Psoas muscle (tissue), 8 donors: ENCODE results near the gene PALLD. TPM values are rescaled to one million over a fixed set of nuclear protein-coding genes. Genes with fewer than 3 reads are reported as not detected.
A peak's percentile ranks its signal among the peaks of the same experiment; 100 is the strongest.

Experiments
- ATAC-seq, 4 donors: fragments of 200-7000 bp; cut with Tn5 transposase; one replicate each; pipeline ENCODE4 v1.9.1; 2020; ENCODE audit warnings: moderate library complexity in 3 of 4, mild to moderate bottlenecking in 2 of 4
- DNase-seq, 2 donors: peaks; one replicate each; pipeline ENCODE4 v3.0.0-alpha.2; 2020
- H3K27ac ChIP-seq: fragments of 200-600 bp; one replicate; pipeline ENCODE4 v1.8.0; 2022
- H3K27me3 ChIP-seq, 3 donors: fragments of 200-600 bp in 1 of 3; one replicate each; pipeline versions ENCODE4 v1.6.1 to v1.8.0; 2013 to 2022; ENCODE audit warnings: low read length in 2 of 3, mild to moderate bottlenecking in 2 of 3, moderate library complexity in 1 of 3; ENCODE audit not compliant: insufficient read depth in 3 of 3
- H3K36me3 ChIP-seq, 2 donors: fragments of 200-600 bp in 1 of 2; one replicate each; pipeline versions ENCODE4 v1.6.1 to v1.8.0; 2013 to 2022; ENCODE audit warnings: low read depth in 1 of 2, mild to moderate bottlenecking in 1 of 2, moderate library complexity in 1 of 2; ENCODE audit not compliant: insufficient read depth in 1 of 2
- H3K4me1 ChIP-seq: fragments of 200-600 bp; one replicate; pipeline ENCODE4 v1.8.0; 2022
- H3K4me3 ChIP-seq: fragments of 200-600 bp; one replicate; pipeline ENCODE4 v1.8.0; 2022; ENCODE audit warnings: mild to moderate bottlenecking
- H3K9me3 ChIP-seq: fragments of 200-600 bp; one replicate; pipeline ENCODE4 v1.8.0; 2022
- CTCF ChIP-seq: fragments of 200-600 bp; IDR thresholded peaks from one replicate; pipeline ENCODE4 v1.8.0; 2022; ENCODE audit warnings: antibody characterized with exemption
- WGBS, 3 donors: extraction: QIAGEN DNeasy Blood & Tissue Kit; methylation state at CpG; one replicate each; pipeline versions ENCODE4 v1.1.6 to v1.1.7; 2013; 5-methylcytosine and 5-hydroxymethylcytosine counted together
- intact Hi-C, 2 donors: fragments of 100-400 bp; cut with DNase I; formaldehyde crosslinking; loops; one replicate each; pipeline versions ENCODE4 v1.11.0 to v1.14.2; 2022
- polyA plus RNA-seq, 3 donors: library from polyadenylated mRNA; stranded (reverse); fragments of 200-250 nt; gene quantifications; one replicate each; pipeline ENCODE4 v1.2.3, GENCODE V29; 2013
- total RNA-seq, 4 donors: library from RNA; stranded (reverse); fragmentation: NEBNext Ultra II Directional in 2 of 4; extraction: Animal tissue kit (Norgen Biotek cat#: 25700) in 2 of 4; gene quantifications; one replicate each; pipeline versions ENCODE4 v1.2.1 to v1.2.4, GENCODE V29; 2021 to 2023
- donor health status: healthy with polysubstance abuse.
- donor health status: DM: no; HTN: no; CAD: no; lungs with moderate emphysema.
- donor health status: Bipolar disorder and iron deficiency.
- donor health status: healthy.
- donor health status: DM: yes; HTN: yes; CAD: no.
- donor health status: DM: no; HTN: no; CAD: no.
- donor health status: DM: no; HTN: no; CAD: no.
- donor health status: DM: yes; HTN: yes; CAD: no.

Gene PALLD
- total and polyA plus RNA-seq, 7 donors: 19.2 to 245 (median 168) TPM

GRCh38 chr4:168865854-168866253, 369.0 kb downstream of the PALLD start:
- intact Hi-C loops: no loop called here
- H3K9me3 ChIP-seq: no peaks in the 10 kb centered on the region
- no peaks in the 10 kb centered on the region for H3K27me3 ChIP-seq
- H3K4me3 ChIP-seq: no peak overlapping the region
- TF ChIP-seq CTCF: no peak
- no peak for DNase-seq
- no peak overlapping the region for H3K27ac ChIP-seq
- WGBS, 3 donors: 86 to 94% (median 89%) methylated on average over 3 of the region's 3 CpGs
- H3K36me3 ChIP-seq: no peaks in the 10 kb centered on the region
- ATAC-seq: no peak
- peaks cover 19% of the 10 kb centered on the region for H3K4me1 ChIP-seq

- Histone ChIP-seq H3K9me3 (no peaks in the 10 kb centered on the region), H3K27me3 (no peaks in the 10 kb centered on the region), H3K4me3 (no peak overlapping the region), H3K27ac (no peak overlapping the region), H3K4me1 (peaks cover 19% of the 10 kb centered on the region), H3K36me3 (no peaks in the 10 kb centered on the region)
- intact Hi-C loops: no loop called here
- ATAC-seq (no peak), DNase-seq (no peak)
- 93 to 98% (median 96%) methylated on average over 4 of the region's 4 CpGs for WGBS, 3 donors
- TF ChIP-seq CTCF: no peak
These were observed 369.8 kb downstream of the PALLD start for GRCh38 chr4:168866635-168867034.

GRCh38 chr4:168867128-168867527, 370.3 kb downstream of the PALLD start:
- no peak for DNase-seq
- no peak for TF ChIP-seq CTCF
- 83 to 84% (median 84%) methylated on average over 2 of the region's 2 CpGs for WGBS, 3 donors
- H3K36me3 ChIP-seq: peaks cover 0 to 4% of the 10 kb centered on the region in 2 donors
- H3K4me1 ChIP-seq: peaks cover 19% of the 10 kb centered on the region
- H3K27ac ChIP-seq: no peak overlapping the region
- intact Hi-C loops: no loop called here
- H3K27me3 ChIP-seq: no peaks in the 10 kb centered on the region
- no peaks in the 10 kb centered on the region for H3K9me3 ChIP-seq
- ATAC-seq: peak in 1 of 4 donors; percentile 52
- no peak overlapping the region for H3K4me3 ChIP-seq

- ATAC-seq (peak in 1 of 4 donors; percentile 47), DNase-seq (no peak)
- intact Hi-C loops: no loop called here
- H3K4me1 ChIP-seq: peaks cover 19% of the 10 kb centered on the region
- H3K27me3 ChIP-seq: no peaks in the 10 kb centered on the region
- H3K4me3 ChIP-seq: no peak overlapping the region
- WGBS, 3 donors: 89 to 92% (median 89%) methylated on average over 5 of the region's 5 CpGs
- H3K27ac ChIP-seq: no peak overlapping the region
- H3K36me3 ChIP-seq: peaks cover 0 to 7% of the 10 kb centered on the region in 2 donors
- no peaks in the 10 kb centered on the region for H3K9me3 ChIP-seq
- no peak for TF ChIP-seq CTCF
These were observed 371.4 kb downstream of the PALLD start for GRCh38 chr4:168868044-168868781.

GRCh38 chr4:168868802-168869201, 371.9 kb downstream of the PALLD start:
- H3K27ac ChIP-seq: no peak overlapping the region

More at GRCh38 chr4:168868802-168869201, 371.9 kb downstream of the PALLD start:
- Histone ChIP-seq H3K9me3 (no peaks in the 10 kb centered on the region), H3K27me3 (no peaks in the 10 kb centered on the region), H3K4me1 (peaks cover 19% of the 10 kb centered on the region), H3K36me3 (peaks cover 0 to 7% of the 10 kb centered on the region in 2 donors), H3K4me3 (no peak overlapping the region)
- DNase-seq (no peak), ATAC-seq (no peak)
- no peak for TF ChIP-seq CTCF
- WGBS, 3 donors: 52 to 67% (median 66%) methylated on average over 5 of the region's 5 CpGs
- intact Hi-C loops: no loop called here
